Activated naive CD8-positive, alpha-beta T cell treated with anti-CD3 and anti-CD28 coated beads for 36 hours (primary cell): ENCODE data around the gene MXRA7. TPM values are rescaled to one million over a fixed set of nuclear protein-coding genes. Genes with fewer than 3 reads are reported as not detected.
"Not testable (repeated sequence)": the region's sequence is repeated elsewhere in the genome, so short reads cannot be mapped to it uniquely, and the experiment has no call there.

Experiments
- DNase-seq: peaks from one replicate; pipeline ENCODE4 v3.0.0; 2021
- H3K27ac Mint-ChIP-seq: one replicate; pipeline ENCODE4 v1.8.0; 2022; ENCODE audit warnings: mild to moderate bottlenecking, moderate library complexity, mixed read lengths
- H3K27me3 Mint-ChIP-seq: one replicate; pipeline ENCODE4 v1.8.0; 2022; ENCODE audit warnings: mild to moderate bottlenecking, mixed read lengths
- H3K36me3 Mint-ChIP-seq: one replicate; pipeline ENCODE4 v1.8.0; 2021; ENCODE audit warnings: mild to moderate bottlenecking, mixed read lengths
- H3K4me1 Mint-ChIP-seq: one replicate; pipeline ENCODE4 v1.8.0; 2021; ENCODE audit warnings: mixed read lengths
- H3K4me3 Mint-ChIP-seq: one replicate; pipeline ENCODE4 v1.8.0; 2022; ENCODE audit warnings: mild to moderate bottlenecking, moderate library complexity, mixed read lengths
- H3K9me3 Mint-ChIP-seq: one replicate; pipeline ENCODE4 v1.8.0; 2022; ENCODE audit warnings: mixed read lengths
- total RNA-seq, 2 experiments: library from RNA; stranded (reverse); gene quantifications; one replicate each; pipeline ENCODE4 v1.2.3, GENCODE V29; 2021

MXRA7 gene, protein sequence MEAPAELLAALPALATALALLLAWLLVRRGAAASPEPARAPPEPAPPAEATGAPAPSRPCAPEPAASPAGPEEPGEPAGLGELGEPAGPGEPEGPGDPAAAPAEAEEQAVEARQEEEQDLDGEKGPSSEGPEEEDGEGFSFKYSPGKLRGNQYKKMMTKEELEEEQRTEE
- total RNA-seq: 10 to 100 TPM; 13.7 to 14.8 TPM

DNA sequence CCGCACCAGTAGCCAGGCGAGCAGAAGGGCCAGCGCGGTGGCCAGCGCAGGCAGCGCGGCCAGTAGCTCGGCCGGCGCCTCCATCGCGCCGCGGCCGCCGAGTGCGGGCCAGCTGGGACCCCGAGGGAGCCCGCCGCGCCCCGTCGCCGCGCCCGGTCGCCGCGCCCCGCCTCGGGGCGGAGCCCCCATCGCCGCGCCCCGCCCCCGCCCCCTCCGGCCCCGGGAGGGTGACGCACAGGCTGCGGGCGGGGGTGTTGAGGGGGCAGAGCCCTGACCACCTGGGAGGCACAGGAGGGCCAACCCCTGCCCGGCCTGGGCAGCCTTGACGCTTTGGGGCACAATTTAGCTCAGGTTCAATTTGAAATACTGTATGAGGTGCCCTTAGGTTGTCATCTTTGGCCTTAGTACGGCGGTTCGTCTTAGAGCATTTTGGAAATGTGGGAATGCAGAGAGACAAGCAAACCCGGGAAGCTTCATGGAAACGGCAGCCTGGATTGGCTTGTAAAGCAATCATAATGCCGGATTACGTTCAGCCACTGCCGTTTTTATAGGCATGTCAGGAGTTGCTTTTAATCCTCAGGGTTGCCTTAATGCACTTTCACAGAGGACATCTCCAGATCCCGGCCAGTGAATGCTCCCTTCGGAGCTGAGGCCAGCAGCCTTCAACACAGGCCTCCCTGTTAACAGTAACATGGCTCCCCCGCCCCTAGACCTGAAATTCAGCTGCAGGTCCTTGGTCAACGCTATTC is at the start of gene MXRA7:
Gene MXRA7, minus strand, starts transcription at position 103 of the 749 bp plus-strand sequence. Its CDS starts 19 bp downstream, at position 84.
- Mint-ChIP-seq H3K4me3 (peak within 1 kb of the TSS; percentile 69), H3K36me3 (peaks cover 19% of the 10 kb centered on the region), H3K9me3 (no peaks in the 10 kb centered on the region), H3K4me1 (peaks cover 37% of the 10 kb centered on the region), H3K27me3 (no peaks in the 10 kb centered on the region), H3K27ac (no peak within 1 kb of the TSS)
- DNase-seq: peak; percentile 77

DNA sequence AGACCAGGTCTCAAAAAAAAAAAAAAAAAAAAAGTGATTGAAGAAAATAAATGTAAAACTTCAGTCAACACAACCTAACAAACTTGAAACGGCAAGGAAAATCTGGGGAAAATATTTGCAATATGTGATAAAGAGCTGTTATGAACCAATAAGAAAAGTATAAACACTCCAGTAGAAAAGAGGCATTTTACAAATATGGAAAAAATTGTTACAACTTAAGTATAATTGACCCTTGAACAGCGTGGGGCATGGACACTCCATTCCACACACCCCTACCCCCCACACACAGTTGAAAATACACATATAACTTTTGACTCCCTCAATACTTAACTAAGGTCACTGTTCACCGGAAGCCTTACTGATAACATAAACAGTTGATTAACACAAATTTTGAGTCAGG is 47.8 kb upstream of the MXRA7 start:
- Mint-ChIP-seq H3K4me3 (no peak overlapping the region), H3K9me3 (no peaks in the 10 kb centered on the region), H3K36me3 (peaks cover 14% of the 10 kb centered on the region), H3K27me3 (no peaks in the 10 kb centered on the region), H3K4me1 (peaks cover 6% of the 10 kb centered on the region), H3K27ac (no peak overlapping the region)
- no peak for DNase-seq

DNA sequence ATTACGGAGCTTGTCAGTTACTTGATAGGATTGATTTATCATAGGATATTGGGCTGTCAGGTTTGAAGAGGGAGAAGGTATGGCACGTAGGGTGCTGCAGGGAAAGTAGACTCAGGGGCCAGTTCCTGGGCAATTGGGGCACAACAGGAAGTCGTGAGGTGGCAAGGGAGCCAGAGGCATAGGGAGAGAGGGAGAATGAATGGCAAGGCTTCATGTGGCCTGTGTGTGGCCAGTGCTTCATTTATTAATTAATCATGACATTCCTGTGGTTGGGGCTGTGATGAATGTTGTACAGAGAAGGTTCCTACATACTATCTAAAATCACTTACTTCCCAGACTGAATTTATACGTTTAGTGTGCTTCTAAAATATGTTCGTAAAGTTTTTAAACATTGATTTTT is 46.5 kb upstream of the MXRA7 start:
- H3K27ac Mint-ChIP-seq: no peak overlapping the region
- no peak overlapping the region for H3K4me3 Mint-ChIP-seq
- H3K4me1 Mint-ChIP-seq: peaks cover 17% of the 10 kb centered on the region
- no peak for DNase-seq
- H3K36me3 Mint-ChIP-seq: peaks cover 20% of the 10 kb centered on the region
- no peaks in the 10 kb centered on the region for H3K9me3 Mint-ChIP-seq
- no peaks in the 10 kb centered on the region for H3K27me3 Mint-ChIP-seq

DNA sequence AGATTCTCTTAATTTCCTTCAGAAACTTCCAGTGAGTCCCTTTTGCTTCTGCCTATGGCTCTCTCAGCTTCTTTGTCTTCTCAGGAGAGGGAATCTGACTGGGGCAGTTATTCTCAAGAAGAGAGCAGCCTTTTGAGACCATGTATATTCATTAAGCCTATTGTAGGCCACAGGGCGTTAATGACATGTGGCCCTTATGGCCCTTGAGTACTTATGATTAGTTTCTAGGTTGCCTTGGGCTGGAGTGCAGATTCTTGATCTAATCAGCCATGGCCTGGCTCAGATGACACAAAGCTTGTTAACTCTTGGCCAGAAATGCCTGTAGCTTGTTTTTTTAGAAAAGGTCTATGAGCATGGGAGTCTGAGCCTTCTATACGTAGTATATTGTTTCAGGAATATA is 44.5 kb upstream of the MXRA7 start:
- no peak for DNase-seq
- Mint-ChIP-seq H3K4me1 (peaks cover 20% of the 10 kb centered on the region), H3K27ac (no peak overlapping the region), H3K9me3 (peaks cover 1% of the 10 kb centered on the region), H3K27me3 (no peaks in the 10 kb centered on the region), H3K4me3 (no peak overlapping the region), H3K36me3 (peaks cover 20% of the 10 kb centered on the region)

DNA sequence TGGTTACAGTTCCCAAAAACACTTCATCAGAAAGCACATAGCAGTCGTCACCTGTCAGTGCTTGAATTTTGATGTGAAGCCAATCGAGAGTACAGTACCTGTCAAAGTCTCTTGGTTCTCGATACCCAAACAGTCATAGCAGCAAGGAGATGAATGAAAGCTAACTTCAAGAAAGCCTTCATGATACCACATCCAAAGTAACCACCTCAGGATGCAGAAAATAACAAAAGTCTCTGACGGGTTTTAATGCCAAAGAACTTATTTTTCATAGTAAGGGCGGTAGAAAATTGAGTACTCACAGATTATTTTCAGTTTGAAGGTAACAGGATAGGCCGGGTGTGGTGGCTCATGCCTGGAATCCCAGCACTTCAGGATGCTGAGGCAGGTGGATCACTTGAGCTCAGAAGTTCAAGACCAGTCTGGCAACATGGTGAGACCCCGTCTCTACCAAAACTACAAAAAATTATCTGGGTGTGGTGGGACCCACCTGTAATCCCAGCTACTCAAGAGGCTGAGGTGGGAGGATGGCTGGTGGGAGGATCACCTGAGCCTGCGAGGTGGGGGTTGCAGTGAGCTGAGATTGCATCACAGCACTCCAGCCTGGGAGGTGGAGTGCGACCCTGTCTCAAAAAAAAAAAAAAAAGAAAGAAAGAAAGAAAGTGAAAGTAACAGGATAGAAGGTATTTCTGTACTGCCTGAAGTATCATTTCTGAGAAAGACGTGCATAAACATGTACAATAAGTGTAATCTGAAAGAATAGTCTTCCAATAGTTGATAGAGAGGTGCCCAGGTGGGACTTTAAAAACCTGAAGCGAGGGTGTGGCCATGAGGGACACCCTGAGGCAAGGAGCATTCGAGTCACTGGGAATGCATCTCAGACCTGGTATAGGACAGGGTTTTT is 42.5 kb upstream of the MXRA7 start:
- peak overlapping the region; percentile 99 for H3K27ac Mint-ChIP-seq
- peaks cover 1% of the 10 kb centered on the region for H3K9me3 Mint-ChIP-seq
- H3K27me3 Mint-ChIP-seq: no peaks in the 10 kb centered on the region
- peaks cover 20% of the 10 kb centered on the region for H3K4me1 Mint-ChIP-seq
- peak overlapping the region; percentile 85 for H3K4me3 Mint-ChIP-seq
- no peak for DNase-seq
- peaks cover 16% of the 10 kb centered on the region for H3K36me3 Mint-ChIP-seq

DNA sequence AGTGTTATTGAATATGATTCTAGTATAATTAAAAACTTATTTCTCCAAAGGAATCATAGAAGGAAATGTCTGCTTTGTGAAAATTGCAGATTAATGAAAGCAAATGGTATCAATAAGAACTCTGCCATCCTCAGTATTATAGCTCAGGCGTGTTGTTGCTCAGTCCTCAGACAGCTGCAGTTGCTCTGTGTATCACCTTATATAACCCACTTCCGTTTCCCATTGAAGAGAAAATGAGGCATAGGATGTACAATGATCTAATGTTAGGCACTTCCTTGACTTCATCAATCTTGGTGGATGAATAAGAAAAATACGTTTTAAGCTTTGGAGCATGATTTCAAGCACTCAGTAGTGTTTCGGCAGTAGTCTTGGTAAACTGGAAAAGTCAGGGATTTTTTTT is 41.2 kb upstream of the MXRA7 start:
- peak overlapping the region; percentile 99 for H3K27ac Mint-ChIP-seq
- peaks cover 1% of the 10 kb centered on the region for H3K9me3 Mint-ChIP-seq
- H3K36me3 Mint-ChIP-seq: peaks cover 13% of the 10 kb centered on the region
- peaks cover 20% of the 10 kb centered on the region for H3K4me1 Mint-ChIP-seq
- no peak for DNase-seq
- H3K4me3 Mint-ChIP-seq: peak overlapping the region; percentile 64
- H3K27me3 Mint-ChIP-seq: no peaks in the 10 kb centered on the region

DNA sequence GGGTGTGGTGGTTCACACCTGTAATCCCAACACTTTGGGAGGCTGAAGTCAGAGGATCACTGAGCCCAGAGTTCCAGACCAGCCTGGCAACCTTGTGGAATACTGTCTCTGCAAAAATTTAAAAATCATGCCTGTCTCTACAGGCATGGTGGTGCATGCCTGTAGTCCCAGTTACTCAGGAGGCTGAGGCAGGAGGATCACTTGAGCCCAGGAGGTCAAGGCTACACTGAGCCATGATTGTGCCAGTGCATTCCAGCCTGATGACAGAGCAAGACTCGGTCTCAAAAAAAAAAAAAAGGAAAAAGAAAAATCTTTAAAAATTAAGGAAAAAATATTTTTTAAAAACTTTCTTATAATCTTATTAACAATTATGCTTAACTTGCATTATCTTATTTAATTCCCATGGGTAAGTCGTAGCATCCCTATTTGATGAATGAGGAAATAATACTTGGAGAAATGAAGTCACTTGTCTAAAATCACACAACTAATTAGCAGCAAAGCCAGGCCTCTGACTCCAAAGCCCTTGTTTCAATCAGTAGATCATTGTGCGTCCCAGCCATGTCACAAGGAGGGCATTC is 40.7 kb upstream of the MXRA7 start:
- Mint-ChIP-seq H3K4me1 (peaks cover 20% of the 10 kb centered on the region), H3K27me3 (no peaks in the 10 kb centered on the region), H3K9me3 (peaks cover 1% of the 10 kb centered on the region), H3K36me3 (peaks cover 12% of the 10 kb centered on the region), H3K4me3 (no peak overlapping the region), H3K27ac (no peak overlapping the region)
- no peak for DNase-seq

DNA sequence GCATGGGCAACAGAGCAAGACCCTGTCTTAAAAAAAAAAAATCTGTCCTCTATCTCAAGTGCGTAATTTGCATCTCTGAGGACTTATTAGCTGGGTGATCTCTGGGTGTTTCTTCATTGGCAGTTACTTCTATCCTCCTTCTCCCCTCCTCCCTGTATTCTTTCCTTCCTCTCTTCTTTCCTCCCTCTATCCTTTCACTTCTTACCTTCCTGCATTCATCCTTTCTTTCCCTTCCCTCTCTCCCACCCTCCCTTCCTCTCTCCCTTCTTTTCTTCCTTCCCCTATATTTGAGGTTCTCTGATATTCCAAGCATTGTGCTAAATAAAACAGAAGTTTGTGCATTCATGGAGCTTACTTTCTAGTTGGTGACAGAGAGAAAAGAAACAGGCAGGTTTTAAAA is 37.9 kb upstream of the MXRA7 start:
- H3K4me3 Mint-ChIP-seq: no peak overlapping the region
- H3K9me3 Mint-ChIP-seq: peaks cover 1% of the 10 kb centered on the region
- no peak for DNase-seq
- H3K36me3 Mint-ChIP-seq: peaks cover 29% of the 10 kb centered on the region
- peaks cover 27% of the 10 kb centered on the region for H3K4me1 Mint-ChIP-seq
- no peak overlapping the region for H3K27ac Mint-ChIP-seq
- no peaks in the 10 kb centered on the region for H3K27me3 Mint-ChIP-seq

DNA sequence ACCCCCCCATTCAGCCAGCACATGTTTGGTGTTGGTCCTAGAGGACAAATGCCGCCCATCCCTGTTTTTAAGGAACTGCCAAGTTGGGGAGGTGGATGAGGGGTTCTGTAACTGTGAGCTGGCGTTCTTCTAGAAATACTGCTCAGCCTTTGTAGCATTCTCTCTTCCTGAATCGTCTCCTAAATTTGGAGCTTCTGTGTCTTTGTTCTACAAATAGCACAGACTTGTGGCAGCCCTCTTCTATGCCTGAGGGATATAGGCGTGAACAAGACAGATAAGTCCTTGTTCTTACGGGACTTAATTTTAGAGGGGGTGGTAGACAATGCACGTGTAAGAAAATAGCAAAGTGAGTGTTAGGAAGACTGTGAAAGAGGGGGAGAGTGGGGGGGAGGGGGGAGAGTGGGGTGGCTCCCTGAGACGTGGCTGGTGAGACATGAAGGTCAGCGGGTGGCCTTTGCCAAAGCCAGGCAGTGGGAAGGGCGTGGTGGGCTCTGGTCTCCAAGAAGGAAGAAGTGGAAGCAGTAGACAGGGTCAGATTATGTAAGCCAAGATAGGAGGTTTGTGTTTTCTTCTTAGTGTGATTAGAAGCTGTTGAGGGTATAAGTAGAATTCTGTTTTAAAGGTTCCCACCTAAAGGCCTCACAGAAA is 37.1 kb upstream of the MXRA7 start:
- no peak for DNase-seq
- Mint-ChIP-seq H3K9me3 (peaks cover 1% of the 10 kb centered on the region), H3K27ac (no peak overlapping the region), H3K4me1 (peaks cover 19% of the 10 kb centered on the region), H3K36me3 (peaks cover 26% of the 10 kb centered on the region), H3K4me3 (no peak overlapping the region), H3K27me3 (no peaks in the 10 kb centered on the region)

DNA sequence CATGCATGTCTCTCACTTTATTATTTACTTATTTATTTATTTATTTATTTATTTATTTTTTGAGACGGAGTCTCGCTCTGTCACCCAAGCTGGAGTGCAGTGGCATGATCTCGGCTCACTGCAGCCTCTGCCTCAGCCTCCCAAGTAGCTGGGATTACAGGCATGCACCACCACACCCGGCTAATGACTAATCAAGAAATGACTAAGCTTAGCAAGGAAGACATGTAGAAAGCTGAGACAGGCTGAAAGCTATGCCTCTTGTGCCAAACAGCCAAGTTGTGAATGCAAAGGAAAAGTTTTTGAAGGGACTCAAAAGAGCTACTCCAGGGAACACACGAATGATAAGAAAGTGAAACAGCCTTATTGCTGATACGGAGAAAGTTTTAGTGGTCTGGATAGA is 35.0 kb upstream of the MXRA7 start:
- peaks cover 24% of the 10 kb centered on the region for H3K36me3 Mint-ChIP-seq
- not testable (repeated sequence) for H3K9me3 Mint-ChIP-seq, H3K27me3 Mint-ChIP-seq, H3K4me3 Mint-ChIP-seq, DNase-seq
- H3K27ac Mint-ChIP-seq: peak overlapping the region; percentile 25
- peaks cover 15% of the 10 kb centered on the region for H3K4me1 Mint-ChIP-seq

DNA sequence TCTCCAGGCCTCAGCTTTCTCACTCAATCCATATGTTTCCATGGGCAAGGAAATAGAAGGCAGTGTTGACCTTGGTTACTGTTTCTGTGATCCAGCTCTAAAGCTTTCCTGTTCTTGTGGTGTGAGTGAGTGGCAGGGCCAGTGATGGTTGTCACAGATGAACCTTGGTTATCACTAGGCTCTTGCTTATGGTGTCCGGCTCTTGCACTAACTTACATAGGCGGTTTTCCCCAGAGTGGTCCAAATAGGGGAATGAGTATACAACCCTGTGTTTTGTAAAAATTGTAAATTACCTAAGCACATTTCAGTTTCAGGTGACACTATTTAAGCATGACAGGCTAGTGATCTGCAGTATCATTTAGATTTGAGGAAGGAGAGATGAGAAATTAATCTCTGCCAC is 34.0 kb upstream of the MXRA7 start:
- Mint-ChIP-seq H3K27me3 (no peaks in the 10 kb centered on the region), H3K36me3 (peaks cover 24% of the 10 kb centered on the region), H3K4me3 (no peak overlapping the region), H3K9me3 (no peaks in the 10 kb centered on the region), H3K4me1 (peaks cover 17% of the 10 kb centered on the region), H3K27ac (no peak overlapping the region)
- no peak for DNase-seq

DNA sequence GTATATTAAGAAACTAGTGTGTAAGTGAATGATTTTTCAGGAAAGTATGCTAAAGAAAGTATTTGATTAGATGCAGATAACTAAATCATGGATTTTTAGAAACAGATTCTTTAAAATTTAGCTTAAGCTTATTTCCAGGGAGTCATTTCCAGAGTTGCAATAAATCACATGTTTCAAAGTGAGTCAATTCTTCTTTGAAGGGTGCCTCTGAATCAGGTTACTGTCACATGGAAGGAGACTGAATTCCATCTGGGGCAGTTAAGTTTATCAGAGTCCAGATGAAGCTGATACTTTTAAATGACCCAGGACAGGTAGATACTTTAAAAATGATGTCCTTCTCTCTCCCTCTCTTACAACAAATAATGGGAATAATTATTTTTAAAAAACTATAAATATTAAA is 32.2 kb upstream of the MXRA7 start:
- Mint-ChIP-seq H3K27me3 (no peaks in the 10 kb centered on the region), H3K4me1 (peaks cover 31% of the 10 kb centered on the region), H3K27ac (no peak overlapping the region), H3K4me3 (no peak overlapping the region), H3K9me3 (no peaks in the 10 kb centered on the region), H3K36me3 (peaks cover 24% of the 10 kb centered on the region)
- DNase-seq: no peak

DNA sequence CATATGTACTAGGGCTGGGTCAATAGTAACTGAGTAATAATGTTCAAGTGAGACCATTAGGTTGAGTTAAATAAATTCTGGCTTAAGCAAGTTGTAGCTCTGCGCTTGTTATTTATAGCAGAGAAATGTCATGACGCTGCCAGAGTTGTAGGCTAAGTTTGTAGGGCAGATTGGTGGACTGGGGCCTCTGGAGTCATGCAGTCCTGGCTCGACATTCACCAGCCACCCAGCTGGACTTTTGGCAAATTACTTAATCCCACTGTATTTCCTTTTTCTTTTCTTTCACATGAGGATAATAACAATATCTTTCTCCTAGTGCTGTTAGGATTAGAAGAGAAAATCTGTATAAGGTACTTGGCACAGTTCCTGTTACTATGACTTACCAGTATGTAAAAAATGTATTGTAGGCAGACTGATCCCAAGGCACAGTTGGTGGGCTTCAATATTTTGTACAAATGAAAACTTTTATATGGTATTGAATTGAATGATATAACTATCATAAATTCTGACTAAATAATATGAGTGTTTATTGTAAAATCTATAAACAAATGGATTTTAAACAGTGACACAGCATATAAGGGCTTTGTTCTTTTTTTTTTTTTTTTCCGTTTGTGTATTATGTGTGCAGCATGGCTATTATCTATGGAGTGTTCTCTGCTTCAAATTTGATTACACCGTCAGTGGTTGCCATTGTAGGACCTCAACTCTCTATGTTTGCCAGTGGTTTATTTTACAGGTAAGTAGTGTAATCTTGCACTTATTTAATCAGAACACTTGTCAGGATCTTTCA is 29.8 kb upstream of the MXRA7 start:
- Mint-ChIP-seq H3K4me1 (peaks cover 28% of the 10 kb centered on the region), H3K27me3 (peaks cover 7% of the 10 kb centered on the region), H3K9me3 (no peaks in the 10 kb centered on the region), H3K27ac (no peak overlapping the region), H3K4me3 (no peak overlapping the region), H3K36me3 (peaks cover 30% of the 10 kb centered on the region)
- DNase-seq: no peak

DNA sequence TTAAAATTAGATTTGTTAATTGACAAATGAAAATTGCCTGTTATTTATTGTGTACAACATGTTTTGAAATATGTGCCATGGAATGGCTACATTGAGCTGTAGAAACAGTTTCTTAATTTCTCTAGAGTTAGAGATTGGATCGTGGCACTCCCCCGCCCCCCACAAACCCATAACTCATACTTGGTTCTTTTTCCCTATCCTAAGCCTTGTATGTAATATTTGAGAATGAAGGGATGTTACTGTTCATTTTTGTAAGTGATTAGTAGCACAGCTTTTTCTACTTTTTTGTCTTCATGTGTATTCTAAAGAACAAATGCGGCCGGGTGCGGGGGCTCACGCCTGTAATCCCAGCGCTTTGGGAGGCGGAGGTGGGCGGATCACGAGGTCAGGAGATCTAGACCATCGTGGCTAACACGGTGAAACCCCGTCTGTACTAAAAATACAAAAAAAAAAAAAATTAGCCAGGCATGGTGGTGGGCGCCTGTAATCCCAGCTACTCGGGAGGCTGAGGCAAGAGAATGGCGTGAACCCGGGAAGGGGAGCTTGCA is 28.9 kb upstream of the MXRA7 start:
- H3K27me3 Mint-ChIP-seq, H3K27ac Mint-ChIP-seq, H3K4me3 Mint-ChIP-seq: not testable (repeated sequence)

More for the DNA sequence above, 28.9 kb upstream of the MXRA7 start:
- not testable (repeated sequence) for H3K9me3 Mint-ChIP-seq, DNase-seq
- H3K36me3 Mint-ChIP-seq: peaks cover 34% of the 10 kb centered on the region
- peaks cover 26% of the 10 kb centered on the region for H3K4me1 Mint-ChIP-seq
